ENCODE measurements around the gene PRDM1. TPM values are rescaled to one million over a fixed set of nuclear protein-coding genes. Genes with fewer than 3 reads are reported as not detected.

The PRDM1 gene
- total RNA-seq, 1 donor from 2014 or later, result 2.7 TPM

GRCh38 chr6:106060167-106060566, 26.0 kb upstream of the PRDM1 start:
- Histone ChIP-seq H3K36me3 (ENCODE audit: control insufficient read depth, insufficient read depth, low read length) (no peaks in the 10 kb centered on the region), H3K27me3 (ENCODE audit: control insufficient read depth, insufficient read depth, low read length) (no peaks in the 10 kb centered on the region), H3K4me3 (ENCODE audit: low read depth, low read length) (no peak overlapping the region)
- TF ChIP-seq, protein P1, sequence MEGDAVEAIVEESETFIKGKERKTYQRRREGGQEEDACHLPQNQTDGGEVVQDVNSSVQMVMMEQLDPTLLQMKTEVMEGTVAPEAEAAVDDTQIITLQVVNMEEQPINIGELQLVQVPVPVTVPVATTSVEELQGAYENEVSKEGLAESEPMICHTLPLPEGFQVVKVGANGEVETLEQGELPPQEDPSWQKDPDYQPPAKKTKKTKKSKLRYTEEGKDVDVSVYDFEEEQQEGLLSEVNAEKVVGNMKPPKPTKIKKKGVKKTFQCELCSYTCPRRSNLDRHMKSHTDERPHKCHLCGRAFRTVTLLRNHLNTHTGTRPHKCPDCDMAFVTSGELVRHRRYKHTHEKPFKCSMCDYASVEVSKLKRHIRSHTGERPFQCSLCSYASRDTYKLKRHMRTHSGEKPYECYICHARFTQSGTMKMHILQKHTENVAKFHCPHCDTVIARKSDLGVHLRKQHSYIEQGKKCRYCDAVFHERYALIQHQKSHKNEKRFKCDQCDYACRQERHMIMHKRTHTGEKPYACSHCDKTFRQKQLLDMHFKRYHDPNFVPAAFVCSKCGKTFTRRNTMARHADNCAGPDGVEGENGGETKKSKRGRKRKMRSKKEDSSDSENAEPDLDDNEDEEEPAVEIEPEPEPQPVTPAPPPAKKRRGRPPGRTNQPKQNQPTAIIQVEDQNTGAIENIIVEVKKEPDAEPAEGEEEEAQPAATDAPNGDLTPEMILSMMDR (IDR thresholded peaks at IDR 0.05; ENCODE audit: insufficient read depth, low read length, poor library complexity, severe bottlenecking), result no peak
- DNase-seq (ENCODE audit: low read depth), result no peak

- no peak for DNase-seq (ENCODE audit: low read depth)
- TF ChIP-seq, protein P1 (IDR thresholded peaks at IDR 0.05; ENCODE audit: insufficient read depth, low read length, poor library complexity, severe bottlenecking), result no peak
- Histone ChIP-seq H3K36me3 (ENCODE audit: control insufficient read depth, insufficient read depth, low read length) (no peaks in the 10 kb centered on the region), H3K27me3 (ENCODE audit: control insufficient read depth, insufficient read depth, low read length) (no peaks in the 10 kb centered on the region), H3K4me3 (ENCODE audit: low read depth, low read length) (no peak overlapping the region)
These were observed 22.7 kb upstream of the PRDM1 start for GRCh38 chr6:106063448-106063850.

DNA sequence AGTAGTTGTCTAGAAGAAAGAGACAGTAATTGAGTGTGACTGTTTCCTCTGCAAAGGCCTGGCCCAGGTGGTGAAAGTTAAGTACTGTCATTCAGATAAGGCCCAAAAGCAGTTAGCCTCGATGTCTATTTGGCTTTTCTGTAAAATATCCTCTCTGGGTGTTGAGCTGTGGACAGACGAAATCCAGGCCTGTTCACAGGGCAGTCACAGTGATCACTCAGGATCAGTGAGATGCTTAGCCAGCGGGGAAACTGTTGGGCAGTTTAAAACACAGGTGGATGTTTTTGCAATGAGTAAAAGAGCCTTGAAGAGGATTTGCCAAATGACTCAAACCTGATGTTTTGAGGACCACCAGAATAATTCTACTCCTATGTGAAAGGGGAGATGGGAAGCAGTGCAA, 22.0 kb upstream of the PRDM1 start:
- TF ChIP-seq, protein P1 (IDR thresholded peaks at IDR 0.05; ENCODE audit: insufficient read depth, low read length, poor library complexity, severe bottlenecking), result no peak
- Histone ChIP-seq H3K36me3 (ENCODE audit: control insufficient read depth, insufficient read depth, low read length) (no peaks in the 10 kb centered on the region), H3K4me3 (ENCODE audit: low read depth, low read length) (no peak overlapping the region), H3K27me3 (ENCODE audit: control insufficient read depth, insufficient read depth, low read length) (no peaks in the 10 kb centered on the region)
- no peak for DNase-seq (ENCODE audit: low read depth)

DNA sequence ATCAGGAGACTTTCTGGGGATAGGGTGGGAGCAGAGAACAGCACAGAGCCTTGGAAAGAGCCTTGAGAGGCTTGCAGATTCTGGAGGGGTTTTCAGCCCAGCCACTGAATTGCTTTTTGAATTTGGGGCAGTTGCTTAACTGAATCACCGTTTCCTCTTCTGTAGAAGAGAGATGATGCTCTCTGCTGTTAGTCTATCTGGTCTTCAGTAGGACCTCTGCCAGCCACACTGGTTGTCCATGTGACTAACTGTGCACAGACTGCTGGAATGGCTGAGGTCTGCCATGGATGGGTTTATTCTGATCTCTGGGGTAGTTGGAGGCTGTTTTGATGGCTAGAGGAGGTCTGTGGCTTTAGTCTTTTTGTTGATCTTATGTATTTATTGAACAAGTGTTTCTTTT, 21.4 kb upstream of the PRDM1 start:
- Histone ChIP-seq H3K4me3 (ENCODE audit: low read depth, low read length) (no peak overlapping the region), H3K27me3 (ENCODE audit: control insufficient read depth, insufficient read depth, low read length) (no peaks in the 10 kb centered on the region), H3K36me3 (ENCODE audit: control insufficient read depth, insufficient read depth, low read length) (no peaks in the 10 kb centered on the region)
- no peak for DNase-seq (ENCODE audit: low read depth)
- TF ChIP-seq, protein P1 (IDR thresholded peaks at IDR 0.05; ENCODE audit: insufficient read depth, low read length, poor library complexity, severe bottlenecking), result no peak

- no peak overlapping the region for H3K4me3 ChIP-seq (ENCODE audit: low read depth, low read length)
- H3K36me3 ChIP-seq (ENCODE audit: control insufficient read depth, insufficient read depth, low read length), result no peaks in the 10 kb centered on the region
- TF ChIP-seq, protein P1 (IDR thresholded peaks at IDR 0.05; ENCODE audit: insufficient read depth, low read length, poor library complexity, severe bottlenecking), result no peak
- DNase-seq (ENCODE audit: low read depth), result no peak
- no peaks in the 10 kb centered on the region for H3K27me3 ChIP-seq (ENCODE audit: control insufficient read depth, insufficient read depth, low read length)
These were observed 19.1 kb upstream of the PRDM1 start for GRCh38 chr6:106066989-106067388.

GRCh38 chr6:106069478-106069877, 16.7 kb upstream of the PRDM1 start:
- Histone ChIP-seq H3K4me3 (ENCODE audit: low read depth, low read length) (no peak overlapping the region), H3K27me3 (ENCODE audit: control insufficient read depth, insufficient read depth, low read length) (no peaks in the 10 kb centered on the region), H3K36me3 (ENCODE audit: control insufficient read depth, insufficient read depth, low read length) (no peaks in the 10 kb centered on the region)
- DNase-seq (ENCODE audit: low read depth), result peak; percentile 82
- TF ChIP-seq, protein P1 (IDR thresholded peaks at IDR 0.05; ENCODE audit: insufficient read depth, low read length, poor library complexity, severe bottlenecking), result no peak
